Keratinocyte (primary cell): Measurements from ENCODE around the gene CDC42EP1. TPM values are rescaled to one million over a fixed set of nuclear protein-coding genes. Genes with fewer than 3 reads are reported as not detected.

ENCODE experiments used
- DNase-seq: peaks from one replicate; pipeline ENCODE4 v3.0.0-alpha.2; 2011; ENCODE audit warnings: low read depth, missing footprints, low spot score
- FAIRE-seq: peaks from 2 replicates; lab custom pipeline; 2011; peaks lifted over from hg19 to GRCh38; lab: Jason Lieb, UNC
- H2AFZ ChIP-seq: 2 replicates; pipeline ENCODE4 v1.6.0; 2012; ENCODE audit warnings: low read length, control low read depth, inconsistent platforms; ENCODE audit not compliant: control insufficient read depth
- H3K27ac ChIP-seq: 2 replicates; pipeline ENCODE4 v1.5.1; 2011; ENCODE audit warnings: low read length; ENCODE audit not compliant: control insufficient read depth, insufficient read depth
- H3K27me3 ChIP-seq: 3 replicates; pipeline ENCODE4 v1.6.0; 2011; ENCODE audit warnings: low read length; ENCODE audit not compliant: control insufficient read depth, insufficient read depth; ENCODE audit errors: extremely low read depth
- H3K36me3 ChIP-seq, 2 experiments: 2 replicates in 1 of 2; 3 replicates in 1 of 2; pipeline ENCODE4 v1.5.1; 2011; ENCODE audit warnings: low read length in 2 of 2, mild to moderate bottlenecking in 1 of 2; ENCODE audit not compliant: control insufficient read depth in 2 of 2, insufficient read depth in 2 of 2; ENCODE audit errors: extremely low read depth in 1 of 2
- H3K4me1 ChIP-seq: 3 replicates; pipeline ENCODE4 v1.5.1; 2011; ENCODE audit warnings: low read length; ENCODE audit not compliant: control insufficient read depth, insufficient read depth; ENCODE audit errors: extremely low read depth
- H3K4me2 ChIP-seq: 3 replicates; pipeline ENCODE4 v1.6.0; 2011; ENCODE audit warnings: low read depth, low read length; ENCODE audit not compliant: control insufficient read depth, insufficient read depth; ENCODE audit errors: extremely low read depth
- H3K4me3 ChIP-seq, 3 experiments: fragments of 200-600 bp in 1 of 3; sonication (generic) in 1 of 3; 2 replicates in 2 of 3; 3 replicates in 1 of 3; pipeline ENCODE4 v1.5.1; 2011 to 2016; ENCODE audit warnings: low read length in 3 of 3, mild to moderate bottlenecking in 3 of 3, control low read depth in 2 of 3, inconsistent platforms in 1 of 3, low read depth in 1 of 3, mixed read lengths in 1 of 3, mixed run types in 1 of 3, moderate library complexity in 1 of 3; ENCODE audit not compliant: control insufficient read depth in 2 of 3, insufficient read depth in 2 of 3; ENCODE audit errors: extremely low read depth in 1 of 3
- H3K79me2 ChIP-seq: 2 replicates; pipeline ENCODE4 v1.6.0; 2012; ENCODE audit warnings: low read length; ENCODE audit not compliant: control insufficient read depth, insufficient read depth
- H3K9ac ChIP-seq: 3 replicates; pipeline ENCODE4 v1.6.0; 2011; ENCODE audit warnings: low read length; ENCODE audit not compliant: control insufficient read depth, insufficient read depth; ENCODE audit errors: extremely low read depth
- H3K9me1 ChIP-seq: 3 replicates; pipeline ENCODE4 v1.6.0; 2011; ENCODE audit warnings: low read length; ENCODE audit not compliant: control insufficient read depth, insufficient read depth; ENCODE audit errors: extremely low read depth
- H3K9me3 ChIP-seq: 2 replicates; pipeline ENCODE4 v1.5.1; 2012; ENCODE audit warnings: low read depth, low read length; ENCODE audit not compliant: control insufficient read depth
- H4K20me1 ChIP-seq: 3 replicates; pipeline ENCODE4 v1.6.0; 2011; ENCODE audit warnings: low read length; ENCODE audit not compliant: control insufficient read depth, insufficient read depth; ENCODE audit errors: extremely low read depth
- CTCF ChIP-seq, 3 experiments: IDR thresholded peaks in 1 of 3; conservative IDR thresholded peaks in 1 of 3; optimal IDR thresholded peaks in 1 of 3; 2 replicates in 2 of 3; 3 replicates in 1 of 3; pipeline versions ENCODE3 to v1.5.1; 2011; ENCODE audit warnings: low read length in 3 of 3, mild to moderate bottlenecking in 3 of 3, moderate library complexity in 2 of 3, control low read depth in 1 of 3, inconsistent platforms in 1 of 3; ENCODE audit not compliant: insufficient read depth in 2 of 3; ENCODE audit errors: extremely low read depth in 1 of 3
- EZH2 ChIP-seq: IDR thresholded peaks from one replicate; pipeline ENCODE4 v1.6.1; 2012; ENCODE audit warnings: inconsistent platforms, mild to moderate bottlenecking, low read length, moderate library complexity
- dilution Hi-C: fragments of 300-500 bp; cut with MboI; formaldehyde crosslinking; loops from one replicate; pipeline ENCODE4 v1.7.0; 2020; ENCODE audit warnings: low sequenced_read_pairs; ENCODE audit not compliant: extremely low pct_ligation_motif_present
- polyA plus RNA-seq, 5 experiments: library from polyadenylated mRNA; depleted of rRNA in 3 of 5; stranded (reverse) in 3 of 5; stranded (forward) in 1 of 5; unstranded in 1 of 5; fragments of >200 nt; gene quantifications; 1 replicate in 1 of 5; 2 replicates in 3 of 5; 3 replicates in 1 of 5; pipeline versions ENCODE4 v1.2.1 to v1.2.3, GENCODE V29; 2011 to 2012; ENCODE audit warnings: missing spikeins in 2 of 5, low read depth in 1 of 5, low replicate concordance in 1 of 5

CDC42EP1 gene
- polyA plus RNA-seq, 1 donor (not counting 4 experiments of a cell fraction or from before 2014, with no cell fraction given): 10.5 TPM

GRCh38 chr22:37571992-37572373 is 11.7 kb downstream of the CDC42EP1 start:
- DNase-seq: no peak
- H3K4me3 ChIP-seq: no peak overlapping the region
- dilution Hi-C loops: no loop called here
- peaks cover 26% of the 10 kb centered on the region for H4K20me1 ChIP-seq
- H3K9me3 ChIP-seq: no peaks in the 10 kb centered on the region
- H3K79me2 ChIP-seq: peaks cover under 1% of the 10 kb centered on the region
- TF ChIP-seq EZH2 (no peak), CTCF (optimal IDR thresholded peaks at IDR 0.05 in 1 of 3, IDR thresholded peaks at IDR 0.05 in 1 of 3, conservative IDR thresholded peaks at IDR 0.05 in 1 of 3; ENCODE audit: extremely low read depth in 1 of 3, insufficient read depth in 2 of 3, low read length in 3 of 3) (no peak)
- no peak overlapping the region for H3K27ac ChIP-seq
- H3K9ac ChIP-seq: no peak overlapping the region
- no peaks in the 10 kb centered on the region for H3K9me1 ChIP-seq
- H3K4me1 ChIP-seq: peaks cover 24% of the 10 kb centered on the region
- H2AFZ ChIP-seq: no peak overlapping the region
- no peak for FAIRE-seq
- no peak overlapping the region for H3K4me2 ChIP-seq
- H3K36me3 ChIP-seq: peaks cover 10 to 14% of the 10 kb centered on the region in 2 experiments
- H3K27me3 ChIP-seq: no peaks in the 10 kb centered on the region

GRCh38 chr22:37575490-37576003 is 15.3 kb downstream of the CDC42EP1 start:
- dilution Hi-C loops: no loop called here
- H3K9me3 ChIP-seq: no peaks in the 10 kb centered on the region
- H3K27ac ChIP-seq: no peak overlapping the region
- H2AFZ ChIP-seq: no peak overlapping the region
- no peak for DNase-seq
- FAIRE-seq: no peak
- no peaks in the 10 kb centered on the region for H3K27me3 ChIP-seq
- H3K9ac ChIP-seq: no peak overlapping the region
- H3K79me2 ChIP-seq: no peaks in the 10 kb centered on the region
- H3K9me1 ChIP-seq: no peaks in the 10 kb centered on the region
- TF ChIP-seq CTCF (optimal IDR thresholded peaks at IDR 0.05 in 1 of 3, IDR thresholded peaks at IDR 0.05 in 1 of 3, conservative IDR thresholded peaks at IDR 0.05 in 1 of 3; ENCODE audit: extremely low read depth in 1 of 3, insufficient read depth in 2 of 3, low read length in 3 of 3): no peak
- TF ChIP-seq EZH2: no peak
- H3K4me1 ChIP-seq: no peaks in the 10 kb centered on the region
- H3K4me2 ChIP-seq: no peak overlapping the region
- H4K20me1 ChIP-seq: no peaks in the 10 kb centered on the region
- H3K36me3 ChIP-seq: no peaks in the 10 kb centered on the region
- no peak overlapping the region for H3K4me3 ChIP-seq
